ENCODE results near the gene PFKP.

DNA sequence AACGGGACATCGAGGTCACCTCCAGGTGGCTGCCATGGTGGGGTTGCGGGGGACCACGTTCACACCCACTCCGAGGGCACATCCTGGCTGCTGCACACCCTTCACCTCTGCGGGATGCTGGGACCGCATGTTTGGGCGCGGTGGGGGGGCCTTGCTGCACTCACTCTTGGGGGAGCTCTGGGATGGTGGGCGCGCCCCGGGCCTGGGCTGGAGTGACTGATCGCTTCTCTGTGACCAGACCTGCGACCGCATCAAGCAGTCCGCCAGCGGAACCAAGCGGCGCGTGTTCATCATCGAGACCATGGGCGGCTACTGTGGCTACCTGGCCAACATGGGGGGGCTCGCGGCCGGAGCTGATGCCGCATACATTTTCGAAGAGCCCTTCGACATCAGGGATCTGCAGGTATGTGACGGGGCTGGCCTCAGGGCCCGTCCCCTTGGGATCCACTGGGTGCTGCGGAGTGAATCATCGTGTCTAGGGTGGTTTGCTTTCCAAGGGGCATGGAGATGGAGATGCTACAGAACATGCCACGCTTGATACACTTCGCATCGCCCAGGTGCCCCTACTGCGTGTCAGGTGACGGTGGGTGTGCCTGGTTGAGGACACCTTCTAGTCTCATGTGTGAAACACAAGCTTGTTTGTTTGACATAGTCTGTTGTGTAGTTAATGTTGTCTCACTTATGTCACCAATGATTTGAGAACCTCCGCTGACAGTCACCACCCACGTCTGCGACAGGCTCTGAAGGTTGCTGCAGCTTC, 62.4 kb downstream of the PFKP start:
- TF ChIP-seq, protein P1, sequence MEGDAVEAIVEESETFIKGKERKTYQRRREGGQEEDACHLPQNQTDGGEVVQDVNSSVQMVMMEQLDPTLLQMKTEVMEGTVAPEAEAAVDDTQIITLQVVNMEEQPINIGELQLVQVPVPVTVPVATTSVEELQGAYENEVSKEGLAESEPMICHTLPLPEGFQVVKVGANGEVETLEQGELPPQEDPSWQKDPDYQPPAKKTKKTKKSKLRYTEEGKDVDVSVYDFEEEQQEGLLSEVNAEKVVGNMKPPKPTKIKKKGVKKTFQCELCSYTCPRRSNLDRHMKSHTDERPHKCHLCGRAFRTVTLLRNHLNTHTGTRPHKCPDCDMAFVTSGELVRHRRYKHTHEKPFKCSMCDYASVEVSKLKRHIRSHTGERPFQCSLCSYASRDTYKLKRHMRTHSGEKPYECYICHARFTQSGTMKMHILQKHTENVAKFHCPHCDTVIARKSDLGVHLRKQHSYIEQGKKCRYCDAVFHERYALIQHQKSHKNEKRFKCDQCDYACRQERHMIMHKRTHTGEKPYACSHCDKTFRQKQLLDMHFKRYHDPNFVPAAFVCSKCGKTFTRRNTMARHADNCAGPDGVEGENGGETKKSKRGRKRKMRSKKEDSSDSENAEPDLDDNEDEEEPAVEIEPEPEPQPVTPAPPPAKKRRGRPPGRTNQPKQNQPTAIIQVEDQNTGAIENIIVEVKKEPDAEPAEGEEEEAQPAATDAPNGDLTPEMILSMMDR (IDR thresholded peaks at IDR 0.05; ENCODE audit: insufficient read depth, low read length): no peak
- no peak for TF ChIP-seq POLR2AphosphoS5 (IDR thresholded peaks at IDR 0.05; ENCODE audit: low read depth)

Data from HL-60 (cell line).